GM12891 (cell line): ENCODE data around the gene MEAK7.
"Not testable (repeated sequence)": the region's sequence is repeated elsewhere in the genome, so short reads cannot be mapped to it uniquely, and the experiment has no call there.

ENCODE experiments used
- DNase-seq: peaks from one replicate; pipeline ENCODE4 v3.0.0; 2011; ENCODE audit warnings: low spot score; ENCODE audit not compliant: insufficient read length
- FAIRE-seq: peaks from 2 replicates; lab custom pipeline; 2011; peaks lifted over from hg19 to GRCh38; lab: Jason Lieb, UNC
- PAX5 ChIP-seq: IDR thresholded peaks from 2 replicates; pipeline ENCODE4 v1.6.1; 2011; ENCODE audit warnings: low read length, moderate library complexity, mild to moderate bottlenecking; ENCODE audit not compliant: insufficient read depth, severe bottlenecking
- POLR2A ChIP-seq: IDR thresholded peaks from 2 replicates; pipeline ENCODE4 v1.6.1; 2011; ENCODE audit warnings: low read depth, low read length, control low read depth
- POLR2AphosphoS5 ChIP-seq: IDR thresholded peaks from 2 replicates; pipeline ENCODE4 v1.6.1; 2011; ENCODE audit warnings: low read depth, low read length, control low read depth
- POU2F2 ChIP-seq: IDR thresholded peaks from 2 replicates; pipeline ENCODE4 v1.6.1; 2011; ENCODE audit warnings: low read depth, mild to moderate bottlenecking, control low read depth, low read length, moderate library complexity
- SPI1 ChIP-seq: IDR thresholded peaks from 2 replicates; pipeline ENCODE4 v1.6.1; 2011; ENCODE audit warnings: low read depth, low read length, control low read depth
- TAF1 ChIP-seq: IDR thresholded peaks from 2 replicates; pipeline ENCODE4 v1.6.1; 2011; ENCODE audit warnings: low read depth, low read length, control low read depth

Gene MEAK7

GRCh38 chr16:84535408-84535807, 30.9 kb upstream of the MEAK7 start:
- TF ChIP-seq TAF1, result no peak
- no peak for TF ChIP-seq PAX5
- no peak for TF ChIP-seq POLR2A
- FAIRE-seq, result no peak

GRCh38 chr16:84534815-84535214, 30.4 kb upstream of the MEAK7 start:
- FAIRE-seq (no peak), DNase-seq (no peak)
- TF ChIP-seq TAF1, result no peak
- no peak for TF ChIP-seq POLR2A
- no peak for TF ChIP-seq PAX5
- TF ChIP-seq SPI1, result no peak
- TF ChIP-seq POLR2AphosphoS5, result no peak
- no peak for TF ChIP-seq POU2F2

More at GRCh38 chr16:84535408-84535807, 30.9 kb upstream of the MEAK7 start:
- no peak for DNase-seq

- FAIRE-seq, result no peak
- no peak for TF ChIP-seq POU2F2
- TF ChIP-seq POLR2A, result no peak
- TF ChIP-seq TAF1, result no peak
- no peak for TF ChIP-seq POLR2AphosphoS5
- TF ChIP-seq PAX5, result no peak
- TF ChIP-seq SPI1, result no peak
- DNase-seq, result no peak
Measured at GRCh38 chr16:84532855-84533486, 28.5 kb upstream of the MEAK7 start.

GRCh38 chr16:84532291-84532724, 27.8 kb upstream of the MEAK7 start:
- DNase-seq (no peak), FAIRE-seq (no peak)
- TF ChIP-seq POLR2AphosphoS5 (no peak), POLR2A (no peak), PAX5 (no peak), SPI1 (no peak), POU2F2 (no peak), TAF1 (no peak)

- DNase-seq (no peak), FAIRE-seq (no peak)
- TF ChIP-seq TAF1 (no peak), POLR2A (no peak), POLR2AphosphoS5 (no peak), POU2F2 (no peak), SPI1 (no peak), PAX5 (no peak)
Measured at GRCh38 chr16:84531671-84532111, 27.2 kb upstream of the MEAK7 start.

GRCh38 chr16:84530590-84530989, 26.1 kb upstream of the MEAK7 start:
- FAIRE-seq (no peak), DNase-seq (no peak)
- TF ChIP-seq POU2F2 (no peak), TAF1 (no peak), PAX5 (no peak), SPI1 (no peak), POLR2AphosphoS5 (no peak), POLR2A (no peak)

GRCh38 chr16:84529607-84530006, 25.1 kb upstream of the MEAK7 start:
- TF ChIP-seq TAF1, result no peak
- TF ChIP-seq SPI1, result no peak
- no peak for TF ChIP-seq PAX5
- TF ChIP-seq POLR2A, result no peak
- TF ChIP-seq POLR2AphosphoS5, result no peak
- TF ChIP-seq POU2F2, result no peak
- FAIRE-seq, result no peak
- no peak for DNase-seq

GRCh38 chr16:84528322-84528721, 23.9 kb upstream of the MEAK7 start:
- DNase-seq, result no peak

GRCh38 chr16:84527532-84528269, 23.2 kb upstream of the MEAK7 start:
- peak; percentile 28; the same call in 1 of the 2 replicates for TF ChIP-seq SPI1
- no peak for TF ChIP-seq POLR2A
- no peak for FAIRE-seq
- DNase-seq, result no peak

More at GRCh38 chr16:84528322-84528721, 23.9 kb upstream of the MEAK7 start:
- no peak for TF ChIP-seq POU2F2
- TF ChIP-seq SPI1, result no peak
- no peak for TF ChIP-seq PAX5
- TF ChIP-seq POLR2A, result no peak
- TF ChIP-seq TAF1, result no peak
- no peak for TF ChIP-seq POLR2AphosphoS5
- FAIRE-seq, result no peak

- TF ChIP-seq POU2F2 (no peak), PAX5 (no peak)
- no peak for FAIRE-seq
- no peak for DNase-seq
Measured at GRCh38 chr16:84526794-84527531, 22.5 kb upstream of the MEAK7 start.

- FAIRE-seq, DNase-seq: not testable (repeated sequence)
Measured at GRCh38 chr16:84524941-84525581, 20.6 kb upstream of the MEAK7 start.
